ENCODE measurements around the gene ONECUT1.

ONECUT1 gene

GRCh38 chr15:52710708-52711389, 79.3 kb downstream of the ONECUT1 start:
- Histone ChIP-seq H3K9ac (ENCODE audit: insufficient read length) (no peak overlapping the region), H3K27ac (no peak overlapping the region), H3K36me3 (ENCODE audit: insufficient read depth, low read length) (no peaks in the 10 kb centered on the region), H3K9me3 (ENCODE audit: low read depth, low read length) (no peaks in the 10 kb centered on the region), H3K4me3 (no peak overlapping the region)
- TF ChIP-seq EZH2 (IDR thresholded peaks at IDR 0.05) (no peak), FOXP2 (optimal IDR thresholded peaks at IDR 0.05; ENCODE audit: control extremely low read depth, extremely low read length, insufficient read depth) (no peak), POLR2AphosphoS5 (IDR thresholded peaks at IDR 0.05; ENCODE audit: borderline replicate concordance, low read depth, low read length) (no peak)
- no peak for DNase-seq (ENCODE audit: low read depth, low spot score)

DNA sequence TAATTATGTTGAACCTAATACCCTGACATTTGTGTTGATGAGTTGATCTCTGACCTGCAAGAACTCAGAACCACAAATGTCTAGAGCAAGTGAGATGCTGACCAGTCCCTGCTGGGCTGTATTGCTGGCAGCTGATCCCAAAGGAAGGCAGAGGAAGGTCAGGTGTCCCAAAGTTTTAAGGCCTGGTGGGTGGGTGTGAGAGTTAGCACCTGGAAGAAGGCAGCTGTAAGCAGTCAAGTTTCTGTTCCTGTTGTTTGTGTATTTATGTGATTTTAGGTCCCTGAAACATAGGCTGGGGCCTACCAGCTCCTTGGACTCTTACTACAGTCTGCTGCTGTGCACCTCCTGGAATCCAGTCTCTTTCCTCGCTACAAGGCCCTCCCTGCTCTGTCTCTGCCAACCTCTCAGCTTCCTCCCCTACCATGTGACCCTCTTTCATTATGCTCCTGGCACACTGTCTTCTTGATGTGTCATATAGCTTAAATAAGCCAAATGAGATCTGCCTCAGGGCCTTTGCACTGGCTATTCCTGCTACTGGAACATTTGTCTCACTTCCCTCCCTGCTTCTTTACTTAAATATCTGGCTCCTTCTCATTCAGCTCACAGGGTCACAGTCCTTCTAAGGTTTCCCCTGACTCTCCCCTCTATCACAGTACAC, 80.0 kb downstream of the ONECUT1 start:
- Histone ChIP-seq H3K9ac (ENCODE audit: insufficient read length) (no peak overlapping the region), H3K36me3 (ENCODE audit: insufficient read depth, low read length) (no peaks in the 10 kb centered on the region), H3K9me3 (ENCODE audit: low read depth, low read length) (no peaks in the 10 kb centered on the region), H3K4me3 (no peak overlapping the region), H3K27ac (no peak overlapping the region)
- TF ChIP-seq FOXP2 (optimal IDR thresholded peaks at IDR 0.05; ENCODE audit: control extremely low read depth, extremely low read length, insufficient read depth) (no peak), EZH2 (IDR thresholded peaks at IDR 0.05) (no peak), POLR2AphosphoS5 (IDR thresholded peaks at IDR 0.05; ENCODE audit: borderline replicate concordance, low read depth, low read length) (no peak)
- no peak for DNase-seq (ENCODE audit: low read depth, low spot score)

DNA sequence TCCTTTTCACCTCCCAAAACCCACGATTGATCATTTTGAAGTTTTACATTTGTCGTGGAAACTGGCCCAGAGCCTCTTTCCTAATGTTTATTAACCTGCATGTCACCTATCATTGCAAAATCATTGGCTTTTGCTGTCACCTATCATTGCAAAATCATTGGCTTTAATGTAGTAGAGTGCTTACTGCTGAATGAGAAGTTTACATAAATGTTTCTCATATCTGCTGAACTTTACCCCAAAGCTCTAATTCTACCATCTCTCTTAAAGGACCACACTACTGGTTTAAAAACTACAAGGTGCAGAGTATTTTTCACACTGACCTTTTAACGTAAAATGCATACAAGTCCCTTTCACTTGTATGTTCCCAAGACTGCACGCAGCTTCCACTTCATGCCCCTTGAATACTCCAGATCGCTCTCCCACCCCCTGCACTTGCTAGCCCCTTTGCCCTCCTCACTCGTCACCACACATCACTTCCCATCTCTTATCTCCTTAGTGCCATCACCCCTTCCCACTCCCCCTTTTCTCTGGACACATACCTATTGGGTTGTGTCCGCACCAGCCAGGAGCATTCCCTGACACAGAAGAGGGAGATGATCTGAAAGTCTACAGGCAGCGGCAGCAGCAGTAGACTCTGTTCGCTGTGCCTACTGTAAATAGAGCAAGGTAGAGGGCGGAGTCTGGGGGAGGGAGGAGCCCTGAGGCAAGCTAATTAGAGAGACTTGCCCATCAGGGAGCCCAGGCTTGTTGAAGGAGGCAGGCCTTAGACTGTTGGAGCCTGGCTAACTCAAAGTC, 80.8 kb downstream of the ONECUT1 start:
- Histone ChIP-seq H3K36me3 (ENCODE audit: insufficient read depth, low read length) (no peaks in the 10 kb centered on the region), H3K9ac (ENCODE audit: insufficient read length) (no peak overlapping the region), H3K27ac (no peak overlapping the region), H3K9me3 (ENCODE audit: low read depth, low read length) (no peaks in the 10 kb centered on the region), H3K4me3 (no peak overlapping the region)
- TF ChIP-seq POLR2AphosphoS5 (IDR thresholded peaks at IDR 0.05; ENCODE audit: borderline replicate concordance, low read depth, low read length) (no peak), FOXP2 (optimal IDR thresholded peaks at IDR 0.05; ENCODE audit: control extremely low read depth, extremely low read length, insufficient read depth) (no peak), EZH2 (IDR thresholded peaks at IDR 0.05) (no peak)
- DNase-seq (ENCODE audit: low read depth, low spot score): no peak

Data from SK-N-MC (cell line).